OCI-LY3 (cell line): ENCODE data around the gene AATK.

Experiments
- EZH2phosphoT487 ChIP-seq: fragments of 200-600 bp; shearing (Covaris generic); IDR thresholded peaks from 2 replicates; pipeline ENCODE4 v1.6.1; 2018; ENCODE audit warnings: antibody characterized with exemption, mixed run types, low read depth
- TF ChIP-seq, protein P1 (sequence below): fragments of 200-600, 300-600 bp; sonication (generic); IDR thresholded peaks from 2 replicates; pipeline ENCODE4 v1.5.1; 2014; ENCODE audit warnings: antibody characterized with exemption, low read length, low read depth

DNA sequence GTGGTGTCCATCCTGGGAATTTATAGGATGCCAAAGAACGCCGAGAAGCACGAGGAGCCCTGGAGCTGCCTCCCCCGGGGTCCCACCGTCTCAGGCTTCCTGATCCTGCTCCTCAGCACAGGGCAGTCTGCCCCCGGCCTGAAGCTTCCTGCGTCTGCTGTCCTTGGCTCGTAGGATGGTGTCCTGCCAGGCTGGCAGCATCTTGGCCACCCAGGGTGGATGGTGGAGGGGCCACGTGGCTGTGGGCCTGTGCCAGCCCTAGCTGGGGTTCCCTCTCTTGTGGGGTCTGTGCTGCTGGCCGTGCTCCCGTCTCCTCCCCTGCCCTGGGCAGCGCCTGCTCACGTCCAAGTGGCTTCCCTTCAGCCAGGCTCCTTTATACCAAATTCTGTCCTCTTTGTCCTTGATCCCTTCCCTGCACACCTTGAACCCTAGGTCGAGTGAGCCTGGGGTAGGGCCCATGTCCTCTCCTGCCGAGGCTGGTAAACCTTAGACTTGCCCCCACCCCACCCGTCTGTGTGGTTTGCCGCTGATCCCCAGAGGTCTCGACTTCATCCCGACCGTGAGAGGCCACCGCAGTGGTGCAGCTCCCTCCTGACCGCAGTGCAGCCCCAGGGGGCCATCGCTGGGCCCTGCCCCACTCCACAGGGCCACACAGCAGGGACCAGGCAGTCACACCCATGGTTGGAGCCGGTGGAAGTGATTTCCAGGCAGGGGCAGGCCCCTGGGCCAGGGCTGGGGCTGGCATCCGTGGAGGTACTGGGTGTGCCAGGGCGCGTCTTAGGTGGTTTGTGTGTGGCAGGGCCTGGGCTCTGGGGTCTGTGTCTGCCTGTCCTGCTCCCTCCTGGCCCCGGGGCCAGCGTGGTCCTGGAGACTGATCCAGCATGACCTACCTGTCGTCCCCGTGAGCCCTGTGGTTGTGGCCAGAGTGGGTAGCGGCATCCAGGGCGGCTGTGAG lies 84.5 kb downstream of the AATK start:
- TF ChIP-seq, protein P1, sequence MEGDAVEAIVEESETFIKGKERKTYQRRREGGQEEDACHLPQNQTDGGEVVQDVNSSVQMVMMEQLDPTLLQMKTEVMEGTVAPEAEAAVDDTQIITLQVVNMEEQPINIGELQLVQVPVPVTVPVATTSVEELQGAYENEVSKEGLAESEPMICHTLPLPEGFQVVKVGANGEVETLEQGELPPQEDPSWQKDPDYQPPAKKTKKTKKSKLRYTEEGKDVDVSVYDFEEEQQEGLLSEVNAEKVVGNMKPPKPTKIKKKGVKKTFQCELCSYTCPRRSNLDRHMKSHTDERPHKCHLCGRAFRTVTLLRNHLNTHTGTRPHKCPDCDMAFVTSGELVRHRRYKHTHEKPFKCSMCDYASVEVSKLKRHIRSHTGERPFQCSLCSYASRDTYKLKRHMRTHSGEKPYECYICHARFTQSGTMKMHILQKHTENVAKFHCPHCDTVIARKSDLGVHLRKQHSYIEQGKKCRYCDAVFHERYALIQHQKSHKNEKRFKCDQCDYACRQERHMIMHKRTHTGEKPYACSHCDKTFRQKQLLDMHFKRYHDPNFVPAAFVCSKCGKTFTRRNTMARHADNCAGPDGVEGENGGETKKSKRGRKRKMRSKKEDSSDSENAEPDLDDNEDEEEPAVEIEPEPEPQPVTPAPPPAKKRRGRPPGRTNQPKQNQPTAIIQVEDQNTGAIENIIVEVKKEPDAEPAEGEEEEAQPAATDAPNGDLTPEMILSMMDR = no peak
- no peak for TF ChIP-seq EZH2phosphoT487
